Skeletal muscle tissue (tissue), 4 donors: ENCODE data around the gene MRPS2. TPM values are rescaled to one million over a fixed set of nuclear protein-coding genes. Genes with fewer than 3 reads are reported as not detected.
"Not testable (repeated sequence)": the region's sequence is repeated elsewhere in the genome, so short reads cannot be mapped to it uniquely, and the experiment has no call there.

Source experiments
- H3K27ac ChIP-seq: one replicate; pipeline ENCODE4 v1.7.0; 2013; ENCODE audit warnings: mild to moderate bottlenecking, low read depth, low read length, inconsistent platforms
- H3K27me3 ChIP-seq, 3 donors: one replicate each; pipeline ENCODE4 v1.7.0; 2013; ENCODE audit warnings: low read length in 3 of 3; ENCODE audit not compliant: control insufficient read depth in 3 of 3, insufficient read depth in 3 of 3
- H3K36me3 ChIP-seq, 3 donors: one replicate each; pipeline ENCODE4 v1.7.0; 2013; ENCODE audit warnings: low read length in 3 of 3; ENCODE audit not compliant: control insufficient read depth in 3 of 3, insufficient read depth in 3 of 3
- H3K4me1 ChIP-seq, 3 donors: one replicate each; pipeline ENCODE4 v1.7.0; 2013; ENCODE audit warnings: low read length in 3 of 3, mild to moderate bottlenecking in 3 of 3; ENCODE audit not compliant: control insufficient read depth in 3 of 3, insufficient read depth in 3 of 3
- H3K4me3 ChIP-seq, 3 donors: one replicate each; pipeline ENCODE4 v1.7.0; 2013; ENCODE audit warnings: low read length in 3 of 3
- H3K9ac ChIP-seq, 3 donors: one replicate each; pipeline ENCODE4 v1.7.0; 2013; ENCODE audit warnings: low read length in 3 of 3, mild to moderate bottlenecking in 3 of 3, moderate library complexity in 2 of 3, low read depth in 1 of 3
- H3K9me3 ChIP-seq, 3 donors: one replicate each; pipeline ENCODE4 v1.7.0; 2013; ENCODE audit warnings: low read length in 3 of 3; ENCODE audit not compliant: control insufficient read depth in 3 of 3
- total RNA-seq: library from RNA; depleted of rRNA; stranded (reverse); fragments of >200 nt; gene quantifications from one replicate; pipeline ENCODE4 v1.2.3, GENCODE V29; 2014
- donor health status: Osteomylitis.

MRPS2 gene
- total RNA-seq, 1 donor from 2014 or later, result 6.8 TPM

DNA sequence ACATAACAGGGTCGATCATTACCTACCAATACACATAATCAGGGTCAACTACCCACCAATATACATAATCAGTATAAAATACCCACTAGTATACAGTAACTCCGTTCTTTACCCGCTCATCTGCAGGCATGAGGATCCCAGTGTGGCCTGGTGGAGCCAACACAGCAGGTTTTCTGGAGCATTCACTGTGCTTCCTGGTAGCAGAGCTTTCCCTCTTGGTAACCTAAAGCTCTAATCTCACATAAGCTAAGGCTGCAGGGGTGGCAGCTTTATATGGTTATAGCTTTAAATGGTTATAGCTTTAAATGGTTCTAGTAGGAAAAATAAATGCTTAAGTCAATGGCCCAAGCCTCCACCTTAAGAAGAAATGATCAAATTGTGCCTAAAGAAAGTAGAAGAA lies 32.6 kb downstream of the MRPS2 start:
- Histone ChIP-seq H3K4me1 (no peaks in the 10 kb centered on the region), H3K27me3 (peaks cover 13 to 24% (median 13%) of the 10 kb centered on the region in 3 donors), H3K9me3 (peaks cover 0 to 2% (median 0%) of the 10 kb centered on the region in 3 donors), H3K9ac (no peak overlapping the region), H3K27ac (no peak overlapping the region), H3K4me3 (no peak overlapping the region), H3K36me3 (no peaks in the 10 kb centered on the region)

DNA sequence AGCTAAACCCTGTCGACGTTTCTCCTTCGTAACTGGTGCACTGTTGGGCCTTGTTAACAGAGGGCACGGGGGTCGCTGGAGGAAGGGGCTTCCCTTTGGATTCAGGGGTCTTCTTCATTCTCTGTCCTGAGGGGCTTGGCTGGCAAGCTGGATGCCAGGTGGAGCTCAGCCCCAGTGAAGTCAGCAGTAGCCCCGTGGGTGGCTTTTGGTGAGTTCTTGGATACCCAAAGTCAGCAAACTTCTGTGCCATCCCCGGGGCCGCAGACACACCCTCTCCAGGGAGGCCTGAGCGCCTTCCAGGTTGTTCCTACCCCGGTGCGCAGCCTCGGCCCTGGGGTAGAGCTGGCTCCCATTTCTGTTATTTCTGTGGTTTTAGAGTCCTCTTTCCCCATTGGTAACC lies 33.2 kb downstream of the MRPS2 start:
- Histone ChIP-seq H3K27me3 (peaks cover 10 to 20% (median 13%) of the 10 kb centered on the region in 3 donors), H3K4me1 (no peaks in the 10 kb centered on the region), H3K9me3 (peaks cover 0 to 2% (median 0%) of the 10 kb centered on the region in 3 donors), H3K4me3 (no peak overlapping the region), H3K36me3 (no peaks in the 10 kb centered on the region), H3K9ac (no peak overlapping the region), H3K27ac (no peak overlapping the region)

DNA sequence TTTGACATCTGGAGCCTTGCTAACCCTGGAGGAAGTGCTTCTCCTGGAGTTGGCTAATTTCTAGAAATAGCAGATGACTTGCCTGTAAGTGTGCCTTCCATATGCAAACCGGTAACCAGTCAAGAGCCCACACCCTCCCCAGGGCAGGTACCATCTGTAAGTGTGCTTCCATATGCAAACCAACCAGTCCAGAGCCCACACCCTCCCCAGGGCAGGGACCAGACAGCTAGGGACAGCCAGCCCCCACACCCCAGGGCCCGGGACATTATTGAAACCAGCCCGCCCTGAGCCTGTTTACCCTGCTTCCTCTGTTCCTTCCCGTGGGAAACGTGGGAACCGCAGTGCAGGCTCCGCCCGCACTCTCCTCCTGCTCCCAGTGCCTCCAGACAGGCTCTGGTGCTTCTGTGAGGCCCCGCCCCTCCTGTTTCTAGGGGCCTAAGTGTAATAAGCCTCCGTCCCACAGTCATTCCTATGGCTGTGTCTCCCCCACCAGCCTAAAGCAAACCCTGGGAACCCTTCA lies 33.8 kb downstream of the MRPS2 start:
- not testable (repeated sequence) for H3K9me3 ChIP-seq, H3K27ac ChIP-seq, H3K9ac ChIP-seq, H3K4me3 ChIP-seq, H3K36me3 ChIP-seq, H3K4me1 ChIP-seq
- H3K27me3 ChIP-seq, result peaks cover 10 to 20% (median 13%) of the 10 kb centered on the region in 3 donors

DNA sequence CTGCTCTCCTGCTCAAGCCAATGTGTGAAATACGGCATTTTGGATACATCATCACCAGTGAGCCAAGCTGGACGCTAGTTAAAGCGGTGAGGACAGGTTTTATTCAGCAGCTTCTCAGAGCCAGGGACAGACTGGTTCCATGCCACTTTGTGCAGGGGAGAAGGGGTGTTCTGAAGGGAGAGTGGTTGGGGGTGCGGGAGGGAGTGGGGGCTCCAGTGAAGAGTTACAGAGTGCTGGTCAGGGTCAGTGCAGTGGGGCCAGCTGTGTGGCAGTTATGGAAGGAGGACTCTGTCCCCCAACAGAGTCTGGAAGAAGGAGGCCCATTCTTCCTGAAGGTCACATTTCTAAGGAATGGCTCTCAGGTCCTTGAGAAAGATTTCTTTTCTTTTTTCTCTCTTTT lies 34.3 kb downstream of the MRPS2 start:
- H3K9ac ChIP-seq, result peak overlapping the region in 1 of 3 donors; percentile 8
- H3K4me1 ChIP-seq, H3K4me3 ChIP-seq, H3K36me3 ChIP-seq, H3K9me3 ChIP-seq, H3K27ac ChIP-seq: not testable (repeated sequence)
- peaks cover 10 to 20% (median 13%) of the 10 kb centered on the region in 3 donors for H3K27me3 ChIP-seq

DNA sequence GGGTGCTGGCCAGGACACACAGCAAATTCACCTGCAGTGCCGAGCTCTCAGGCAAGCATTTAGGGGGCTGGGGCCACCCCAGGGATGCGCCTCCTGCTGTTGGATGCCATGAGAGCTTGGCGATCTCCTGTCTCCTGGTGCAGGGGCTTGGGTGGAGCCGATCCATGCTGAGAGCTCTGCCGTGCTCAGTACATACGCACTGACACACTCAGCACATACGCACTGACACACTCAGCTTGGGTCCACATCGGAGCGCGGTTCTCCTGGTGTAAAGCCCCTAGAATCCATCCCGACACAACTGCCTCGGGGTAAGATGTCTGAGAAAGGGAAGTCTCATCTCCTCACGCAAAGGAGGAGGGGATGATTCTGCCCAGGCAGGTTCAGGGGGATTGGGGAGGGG lies 35.1 kb downstream of the MRPS2 start:
- not testable (repeated sequence) for H3K4me3 ChIP-seq, H3K36me3 ChIP-seq, H3K27ac ChIP-seq, H3K4me1 ChIP-seq, H3K9ac ChIP-seq, H3K9me3 ChIP-seq
- peaks cover 9 to 18% (median 13%) of the 10 kb centered on the region in 3 donors for H3K27me3 ChIP-seq

DNA sequence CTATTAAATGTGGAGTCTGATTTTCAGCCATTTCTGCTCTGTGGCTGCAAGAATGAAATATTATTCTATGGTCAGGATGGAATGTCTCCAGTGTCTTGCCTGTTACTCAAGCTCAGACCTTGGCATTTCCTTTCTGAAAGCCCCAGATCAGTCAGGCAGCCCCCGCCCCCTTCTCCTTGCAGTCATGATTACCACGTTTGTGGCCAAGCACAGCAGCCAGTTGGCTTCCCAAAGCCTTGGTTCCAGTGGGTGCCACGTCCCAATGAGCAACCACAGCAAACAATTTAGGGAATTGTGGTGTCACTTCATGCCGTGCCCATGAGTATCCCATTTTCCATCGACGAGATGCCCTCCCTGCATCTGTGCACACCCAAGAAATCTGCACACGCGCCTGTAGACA lies 35.7 kb downstream of the MRPS2 start:
- peaks cover 0 to 2% (median 0%) of the 10 kb centered on the region in 3 donors for H3K9me3 ChIP-seq
- no peak overlapping the region for H3K9ac ChIP-seq
- peaks cover 7 to 12% (median 7%) of the 10 kb centered on the region in 3 donors for H3K27me3 ChIP-seq
- no peak overlapping the region for H3K27ac ChIP-seq
- H3K4me1 ChIP-seq, result no peaks in the 10 kb centered on the region
- no peaks in the 10 kb centered on the region for H3K36me3 ChIP-seq
- H3K4me3 ChIP-seq, result no peak overlapping the region

DNA sequence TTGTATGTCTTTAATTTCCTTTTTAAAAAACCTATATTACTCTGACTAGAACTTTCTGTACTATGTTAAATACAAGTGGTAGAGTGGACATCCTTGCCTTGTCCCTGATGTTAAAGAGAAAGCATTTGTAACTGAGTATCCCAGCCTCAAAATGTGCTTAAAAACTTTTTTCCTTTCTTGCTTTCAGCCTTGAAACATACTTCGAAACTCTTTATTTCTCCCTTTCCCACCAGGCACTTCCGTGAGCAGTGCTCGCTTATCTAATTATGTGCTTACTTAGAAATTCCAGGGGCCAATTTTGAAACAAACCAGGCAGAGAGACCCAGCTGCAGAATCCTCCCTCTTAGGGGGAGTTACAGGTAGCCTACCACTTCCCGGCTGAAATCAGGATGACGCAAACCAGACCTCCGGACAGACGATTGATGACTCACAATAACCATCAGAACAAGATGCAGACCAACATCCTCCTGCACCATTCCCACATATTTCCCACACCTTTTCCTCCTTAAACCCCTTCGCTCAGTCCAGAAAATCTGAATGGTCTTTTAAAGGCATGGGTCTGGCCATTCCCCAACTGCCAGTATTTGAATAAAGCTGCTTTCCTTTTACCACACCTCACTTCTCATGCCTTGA lies 42.9 kb downstream of the MRPS2 start:
- not testable (repeated sequence) for H3K9ac ChIP-seq, H3K27ac ChIP-seq, H3K27me3 ChIP-seq, H3K9me3 ChIP-seq, H3K4me3 ChIP-seq, H3K4me1 ChIP-seq, H3K36me3 ChIP-seq

DNA sequence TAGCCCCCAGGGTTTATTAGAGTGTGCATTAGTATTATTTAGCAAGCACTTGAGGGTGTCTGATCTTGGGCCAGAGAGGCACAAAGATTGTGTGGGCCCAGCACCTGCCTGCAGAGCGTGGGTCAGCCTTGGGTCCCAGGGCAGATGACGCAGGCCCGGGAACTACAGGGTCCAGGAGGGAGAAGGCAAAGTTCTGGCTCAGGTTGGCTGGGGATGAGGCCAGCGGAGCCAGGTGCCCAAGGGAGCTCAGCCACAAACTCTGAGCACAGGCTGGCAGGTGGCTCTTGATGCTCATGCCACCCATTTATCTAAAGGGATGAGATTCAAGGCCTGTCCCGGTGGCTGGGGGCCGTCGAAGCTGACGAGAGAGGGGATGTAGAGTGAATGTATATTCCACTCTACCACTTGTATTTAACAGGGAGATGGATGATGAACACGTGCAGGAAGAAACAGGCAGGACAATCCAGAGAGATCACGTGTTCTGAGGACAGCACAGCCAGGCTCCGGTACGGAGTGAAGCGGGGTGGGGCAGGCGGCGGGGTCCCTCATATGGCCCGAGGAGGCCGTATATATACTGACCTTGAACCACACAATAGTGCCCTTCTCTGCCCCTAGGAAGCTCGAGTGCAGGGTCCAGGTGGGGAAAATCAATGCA lies 44.6 kb downstream of the MRPS2 start:
- no peaks in the 10 kb centered on the region for H3K36me3 ChIP-seq
- H3K9ac ChIP-seq, result no peak overlapping the region
- no peak overlapping the region for H3K4me3 ChIP-seq
- H3K9me3 ChIP-seq, result no peaks in the 10 kb centered on the region
- no peaks in the 10 kb centered on the region for H3K4me1 ChIP-seq
- no peak overlapping the region for H3K27ac ChIP-seq
- H3K27me3 ChIP-seq, result peaks cover 0 to 3% (median 1%) of the 10 kb centered on the region in 3 donors

DNA sequence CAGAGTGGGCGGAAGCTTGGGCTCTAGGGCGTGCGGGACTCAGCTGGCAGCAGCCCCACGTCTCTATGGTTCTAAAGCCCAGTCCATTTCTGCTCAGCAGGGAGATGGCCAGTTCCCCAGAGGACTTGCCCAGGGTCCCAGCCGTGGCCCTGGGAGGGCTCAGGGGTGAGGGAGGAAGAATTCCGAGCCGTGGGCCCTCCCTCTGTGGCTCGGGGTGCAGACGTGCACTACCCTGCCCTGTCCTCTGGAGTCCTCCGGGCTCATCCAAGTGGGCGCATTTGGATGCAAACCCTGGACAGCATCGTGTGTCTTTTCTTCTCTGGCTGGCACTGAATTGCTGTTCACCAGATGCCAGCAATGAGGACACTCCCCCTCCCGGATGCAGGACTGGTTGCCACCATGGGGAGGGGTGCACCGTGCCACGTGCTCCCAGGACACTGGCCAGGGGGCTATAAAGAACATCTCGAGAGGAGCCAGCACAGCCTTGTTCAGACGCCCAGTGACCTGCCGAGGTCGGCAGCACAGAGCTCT lies 45.2 kb downstream of the MRPS2 start, which contains the start of gene OBP2A:
OBP2A (plus strand) TSS at position 481 of the 531 bp plus-strand sequence. CDS start 55 bp downstream, outside the sequence.
- not testable (repeated sequence) for H3K4me1 ChIP-seq, H3K27me3 ChIP-seq

More for the DNA sequence above, 45.2 kb downstream of the MRPS2 start, which contains the start of gene OBP2A:
- H3K9ac ChIP-seq, H3K9me3 ChIP-seq, H3K4me3 ChIP-seq, H3K27ac ChIP-seq, H3K36me3 ChIP-seq: not testable (repeated sequence)
